Endodermal cell (in vitro differentiated cells): Measurements from ENCODE around the gene IL21R. TPM values are rescaled to one million over a fixed set of nuclear protein-coding genes. Genes with fewer than 3 reads are reported as not detected.

Experiments
- DNase-seq: peaks from one replicate; pipeline ENCODE4 v3.0.0-alpha.2; 2017
- H3K27ac ChIP-seq: 2 replicates; pipeline ENCODE4 v1.5.1; 2013; ENCODE audit warnings: mild to moderate bottlenecking, low read depth, low read length, moderate library complexity
- H3K27me3 ChIP-seq: 2 replicates; pipeline ENCODE4 v1.6.1; 2013; ENCODE audit warnings: mild to moderate bottlenecking, low read length, moderate library complexity; ENCODE audit not compliant: insufficient read depth, control insufficient read depth, poor library complexity, severe bottlenecking
- H3K36me3 ChIP-seq: 2 replicates; pipeline ENCODE4 v1.7.0; 2013; ENCODE audit warnings: mild to moderate bottlenecking, low read length, moderate library complexity; ENCODE audit not compliant: control insufficient read depth, insufficient read depth
- H3K4me1 ChIP-seq: one replicate; pipeline ENCODE4 v1.7.0; 2013; ENCODE audit warnings: low read length; ENCODE audit not compliant: control insufficient read depth, insufficient read depth
- H3K4me3 ChIP-seq: 2 replicates; pipeline ENCODE4 v1.5.1; 2013; ENCODE audit warnings: mild to moderate bottlenecking, low read length, moderate library complexity
- H3K9ac ChIP-seq: 2 replicates; pipeline ENCODE4 v1.6.1; 2013; ENCODE audit warnings: mild to moderate bottlenecking, low read length, moderate library complexity; ENCODE audit not compliant: poor library complexity, severe bottlenecking; ENCODE audit errors: extremely low read depth
- H3K9me3 ChIP-seq: 2 replicates; pipeline ENCODE4 v1.6.1; 2013; ENCODE audit warnings: mild to moderate bottlenecking, low read length, moderate library complexity; ENCODE audit not compliant: control insufficient read depth
- H3K27ac Mint-ChIP-seq: 2 replicates; pipeline ENCODE4 v1.8.0; 2020; ENCODE audit warnings: mixed read lengths
- H3K27me3 Mint-ChIP-seq: 2 replicates; pipeline ENCODE4 v1.8.0; 2021; ENCODE audit warnings: mild to moderate bottlenecking, mixed read lengths; ENCODE audit not compliant: insufficient read depth
- H3K36me3 Mint-ChIP-seq: 2 replicates; pipeline ENCODE4 v1.8.0; 2020; ENCODE audit warnings: low read depth, mixed read lengths
- H3K4me1 Mint-ChIP-seq: 2 replicates; pipeline ENCODE4 v1.8.0; 2020; ENCODE audit warnings: mixed read lengths
- H3K4me3 Mint-ChIP-seq: 2 replicates; pipeline ENCODE4 v1.8.0; 2020; ENCODE audit warnings: mild to moderate bottlenecking, moderate library complexity, mixed read lengths
- H3K9me3 Mint-ChIP-seq: 2 replicates; pipeline ENCODE4 v1.8.0; 2020; ENCODE audit warnings: mild to moderate bottlenecking, mixed read lengths
- WGBS, 2 experiments: methylation state at CpG; one replicate each; pipeline versions ENCODE4 v1.1.5 to v1.1.7; 2013; ENCODE audit warnings: missing lambda C conversion rate in 2 of 2, mixed read lengths in 1 of 2; ENCODE audit not compliant: insufficient coverage in 1 of 2, insufficient read length in 1 of 2; 5-methylcytosine and 5-hydroxymethylcytosine counted together
- total RNA-seq, 2 donors: library from RNA; stranded (reverse); fragmentation: NEBNext Ultra II Directional in 1 of 2; extraction: Animal tissue kit (Norgen Biotek cat#: 25700) in 1 of 2; gene quantifications; 2 replicates in 1 of 2; 3 replicates in 1 of 2; pipeline ENCODE4 v1.2.1, GENCODE V29; 2021
- TF ChIP-seq, protein P1 (sequence below): fragments of 200-600 bp; sonication (generic); conservative IDR thresholded peaks from 2 replicates; pipeline ENCODE4 v1.5.0; 2021; ENCODE audit warnings: antibody characterized with exemption, mild to moderate bottlenecking

IL21R gene
- total RNA-seq, 2 donors from 2014 or later, result 0.18 TPM; not detected in 1

DNA sequence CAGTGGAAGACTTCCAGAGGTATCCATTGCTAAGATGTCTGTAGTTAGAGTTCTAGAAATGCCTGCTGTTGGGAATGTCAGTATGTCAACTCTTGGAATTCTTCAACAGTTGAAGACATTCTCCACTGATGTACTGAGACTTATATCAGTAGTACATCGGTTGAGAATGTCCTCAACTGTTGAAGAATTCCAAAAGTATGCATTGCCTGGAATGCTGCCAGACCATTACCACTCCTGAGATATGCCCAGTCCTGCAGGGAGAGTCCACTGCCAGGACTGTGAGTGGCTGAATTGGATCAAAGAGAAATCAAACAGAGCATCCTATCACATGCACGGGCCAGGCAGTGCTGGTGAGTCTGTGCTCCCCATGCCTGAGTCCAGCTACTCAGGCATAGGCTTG is 42.0 kb downstream of the IL21R start:
- TF ChIP-seq, protein P1, sequence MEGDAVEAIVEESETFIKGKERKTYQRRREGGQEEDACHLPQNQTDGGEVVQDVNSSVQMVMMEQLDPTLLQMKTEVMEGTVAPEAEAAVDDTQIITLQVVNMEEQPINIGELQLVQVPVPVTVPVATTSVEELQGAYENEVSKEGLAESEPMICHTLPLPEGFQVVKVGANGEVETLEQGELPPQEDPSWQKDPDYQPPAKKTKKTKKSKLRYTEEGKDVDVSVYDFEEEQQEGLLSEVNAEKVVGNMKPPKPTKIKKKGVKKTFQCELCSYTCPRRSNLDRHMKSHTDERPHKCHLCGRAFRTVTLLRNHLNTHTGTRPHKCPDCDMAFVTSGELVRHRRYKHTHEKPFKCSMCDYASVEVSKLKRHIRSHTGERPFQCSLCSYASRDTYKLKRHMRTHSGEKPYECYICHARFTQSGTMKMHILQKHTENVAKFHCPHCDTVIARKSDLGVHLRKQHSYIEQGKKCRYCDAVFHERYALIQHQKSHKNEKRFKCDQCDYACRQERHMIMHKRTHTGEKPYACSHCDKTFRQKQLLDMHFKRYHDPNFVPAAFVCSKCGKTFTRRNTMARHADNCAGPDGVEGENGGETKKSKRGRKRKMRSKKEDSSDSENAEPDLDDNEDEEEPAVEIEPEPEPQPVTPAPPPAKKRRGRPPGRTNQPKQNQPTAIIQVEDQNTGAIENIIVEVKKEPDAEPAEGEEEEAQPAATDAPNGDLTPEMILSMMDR, result no peak
- H3K4me1 Mint-ChIP-seq, result no peaks in the 10 kb centered on the region
- WGBS, 2 experiments, result 87 to 88% methylated on average over 2 of the region's 2 CpGs
- Histone ChIP-seq H3K9ac (no peak overlapping the region), H3K27me3 (no peaks in the 10 kb centered on the region), H3K9me3 (peaks cover 20% of the 10 kb centered on the region), H3K4me1 (no peaks in the 10 kb centered on the region), H3K4me3 (no peak overlapping the region), H3K27ac (no peak overlapping the region), H3K36me3 (no peaks in the 10 kb centered on the region)
- no peaks in the 10 kb centered on the region for H3K27me3 Mint-ChIP-seq
- no peak overlapping the region for H3K4me3 Mint-ChIP-seq
- H3K27ac Mint-ChIP-seq, result no peak overlapping the region
- DNase-seq, result peak; percentile 8
- H3K36me3 Mint-ChIP-seq, result no peaks in the 10 kb centered on the region
- H3K9me3 Mint-ChIP-seq, result peaks cover 37% of the 10 kb centered on the region

DNA sequence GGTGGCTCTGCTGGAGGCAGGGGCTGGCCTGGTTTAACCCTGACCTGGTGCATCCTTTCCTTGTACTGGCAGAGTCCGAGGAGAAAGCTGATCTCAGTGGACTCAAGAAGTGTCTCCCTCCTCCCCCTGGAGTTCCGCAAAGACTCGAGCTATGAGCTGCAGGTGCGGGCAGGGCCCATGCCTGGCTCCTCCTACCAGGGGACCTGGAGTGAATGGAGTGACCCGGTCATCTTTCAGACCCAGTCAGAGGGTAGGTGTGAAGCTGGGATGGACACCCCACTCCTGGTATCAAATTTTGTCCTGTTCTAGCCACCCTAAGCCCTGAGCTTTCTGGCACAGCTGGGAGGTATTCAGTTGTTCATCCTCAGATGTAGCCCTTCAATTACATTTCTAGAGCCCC is 42.5 kb downstream of the IL21R start:
- Mint-ChIP-seq H3K9me3 (peaks cover 37% of the 10 kb centered on the region), H3K4me1 (no peaks in the 10 kb centered on the region), H3K27me3 (no peaks in the 10 kb centered on the region), H3K4me3 (no peak overlapping the region), H3K36me3 (no peaks in the 10 kb centered on the region), H3K27ac (no peak overlapping the region)
- no peaks in the 10 kb centered on the region for H3K4me1 ChIP-seq
- H3K27me3 ChIP-seq, result no peaks in the 10 kb centered on the region
- TF ChIP-seq, protein P1, result no peak
- H3K9me3 ChIP-seq, result peaks cover 20% of the 10 kb centered on the region
- 80 to 91% methylated on average over 1 to 5 of the region's 5 CpGs for WGBS, 2 experiments
- no peaks in the 10 kb centered on the region for H3K36me3 ChIP-seq
- peak; percentile 17 for DNase-seq
- H3K4me3 ChIP-seq, result no peak overlapping the region
- H3K27ac ChIP-seq, result no peak overlapping the region
- no peak overlapping the region for H3K9ac ChIP-seq

DNA sequence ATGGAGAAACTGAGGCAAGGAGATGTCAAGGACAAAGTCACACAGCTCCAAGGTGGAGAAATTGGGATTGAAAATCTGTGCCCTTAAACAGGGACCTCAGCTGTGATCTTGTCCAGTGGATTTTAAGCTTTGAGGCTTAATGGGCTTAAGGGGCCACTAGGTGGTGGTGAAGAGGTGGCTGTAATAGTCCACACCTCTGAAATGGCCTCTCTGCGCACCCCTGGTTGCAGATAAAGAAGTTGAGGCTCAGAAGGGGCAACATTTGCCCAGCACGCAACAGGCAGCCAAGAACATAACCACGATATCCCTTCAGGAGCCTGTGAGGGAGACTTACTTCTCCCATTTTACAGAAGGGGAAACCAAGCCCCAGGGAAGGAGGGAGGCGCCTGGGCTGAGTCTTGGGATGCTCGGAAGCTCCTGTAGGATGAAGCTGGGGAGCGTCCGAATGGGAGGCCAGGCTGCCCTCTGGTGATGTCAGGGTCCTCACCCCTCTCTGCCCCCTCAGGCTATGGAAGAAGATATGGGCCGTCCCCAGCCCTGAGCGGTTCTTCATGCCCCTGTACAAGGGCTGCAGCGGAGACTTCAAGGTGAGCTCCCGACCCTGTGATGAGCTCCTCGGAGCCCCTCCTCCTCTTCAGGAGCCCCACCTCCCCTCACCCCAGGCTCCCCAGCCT is 43.7 kb downstream of the IL21R start:
- 91 to 95% methylated on average over 10 to 12 of the region's 12 CpGs for WGBS, 2 experiments
- H3K27ac ChIP-seq, result no peak overlapping the region
- Mint-ChIP-seq H3K36me3 (no peaks in the 10 kb centered on the region), H3K27me3 (no peaks in the 10 kb centered on the region), H3K27ac (no peak overlapping the region), H3K9me3 (peaks cover 37% of the 10 kb centered on the region), H3K4me1 (no peaks in the 10 kb centered on the region), H3K4me3 (no peak overlapping the region)
- peak; percentile 12 for DNase-seq
- no peak overlapping the region for H3K4me3 ChIP-seq
- H3K27me3 ChIP-seq, result no peaks in the 10 kb centered on the region
- peaks cover 20% of the 10 kb centered on the region for H3K9me3 ChIP-seq
- H3K36me3 ChIP-seq, result no peaks in the 10 kb centered on the region
- H3K4me1 ChIP-seq, result no peaks in the 10 kb centered on the region
- H3K9ac ChIP-seq, result no peak overlapping the region
- TF ChIP-seq, protein P1, result peak; percentile 40
